Activated CD4-positive, alpha-beta T cell treated with anti-CD3 and anti-CD28 coated beads for 1 hour (primary cell): ENCODE data around the gene LURAP1L.

ENCODE experiments used
- DNase-seq: peaks from one replicate; pipeline ENCODE4 v3.0.0-alpha.2; 2020

LURAP1L gene

DNA sequence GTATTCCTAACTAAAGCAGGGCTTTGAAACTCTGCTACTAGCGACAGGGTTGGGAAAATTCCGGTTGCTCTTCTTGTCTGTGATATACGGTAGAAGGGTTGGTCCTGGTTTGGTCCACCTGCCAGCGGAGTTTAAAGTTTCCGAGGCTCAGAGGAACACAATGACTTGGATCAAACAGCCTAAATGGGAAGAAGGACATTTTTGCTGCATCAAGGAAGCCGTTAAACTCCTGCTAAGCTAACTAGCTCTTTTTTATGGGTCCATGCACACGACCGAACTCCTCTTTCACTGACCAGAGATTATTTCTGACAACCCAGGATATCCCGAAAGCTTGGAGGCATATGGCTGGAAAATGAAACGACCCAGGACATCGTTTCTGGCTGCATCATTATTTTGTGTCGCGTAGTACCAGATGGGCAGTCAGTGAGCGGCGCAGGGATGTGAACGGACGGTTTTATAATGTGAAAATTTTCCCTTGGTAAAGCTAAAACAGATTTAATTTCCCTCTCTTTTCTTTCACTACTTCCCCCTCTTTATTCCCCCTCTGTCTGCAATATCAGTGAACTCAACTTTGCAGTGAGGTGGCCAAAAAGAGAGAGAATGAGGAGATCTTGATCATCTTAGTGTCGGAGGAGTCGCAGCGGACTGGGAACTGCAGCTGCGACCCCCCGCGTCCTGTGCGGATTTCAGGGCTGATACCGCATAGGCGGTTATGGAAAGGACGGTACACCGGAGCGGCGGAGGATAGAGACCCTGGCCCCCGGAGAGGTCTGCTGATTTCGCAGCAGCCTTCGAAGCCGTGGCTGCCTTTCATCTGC, at the start of gene LURAP1L:
Gene LURAP1L, plus strand, starts transcription at position 160 of the 818 bp plus-strand sequence. CDS start 696 bp downstream, outside the sequence.
- no peak for DNase-seq

- DNase-seq: no peak
These were observed 48.0 kb upstream of the LURAP1L start for GRCh38 chr9:12726795-12727194.

DNA sequence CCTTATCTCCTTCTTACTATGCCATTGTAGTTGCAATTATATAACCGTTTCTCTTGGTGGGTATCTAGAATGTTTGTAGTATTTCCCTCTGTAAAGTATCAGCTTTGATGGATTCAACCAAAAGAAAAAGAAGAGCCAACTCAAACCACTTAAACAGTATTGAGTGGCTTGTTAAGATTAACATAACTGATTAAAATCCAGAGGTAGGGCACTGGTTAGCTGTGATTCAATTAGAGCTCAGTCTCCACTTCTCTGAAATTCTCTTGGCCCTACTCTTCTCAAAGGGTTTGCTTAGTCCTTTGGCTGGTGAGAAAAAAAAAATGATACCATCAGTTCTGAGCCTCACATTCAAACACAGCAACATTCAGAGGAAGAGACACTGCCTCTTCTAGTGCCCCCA, 44.6 kb upstream of the LURAP1L start:
- no peak for DNase-seq

- no peak for DNase-seq
These were observed 43.9 kb upstream of the LURAP1L start for GRCh38 chr9:12730927-12731326.

DNA sequence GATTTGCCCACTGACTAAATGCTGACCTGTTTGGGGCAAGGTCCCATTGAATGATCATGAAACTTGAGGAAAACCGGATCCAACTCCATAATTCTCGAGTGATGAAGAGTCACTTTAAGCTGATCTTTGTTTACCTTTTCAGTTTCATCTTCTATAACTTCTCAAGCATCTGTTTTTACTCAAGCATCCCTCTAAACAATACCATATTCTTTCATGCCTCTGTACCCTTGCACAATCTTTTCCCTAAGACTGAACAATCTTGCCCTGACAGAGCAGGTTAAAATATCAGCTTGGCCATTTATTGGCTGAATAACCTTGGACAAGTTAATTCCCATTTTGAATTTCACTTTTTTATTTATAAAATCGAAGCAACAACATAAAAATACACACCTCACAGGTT, 41.8 kb upstream of the LURAP1L start:
- DNase-seq: no peak

DNA sequence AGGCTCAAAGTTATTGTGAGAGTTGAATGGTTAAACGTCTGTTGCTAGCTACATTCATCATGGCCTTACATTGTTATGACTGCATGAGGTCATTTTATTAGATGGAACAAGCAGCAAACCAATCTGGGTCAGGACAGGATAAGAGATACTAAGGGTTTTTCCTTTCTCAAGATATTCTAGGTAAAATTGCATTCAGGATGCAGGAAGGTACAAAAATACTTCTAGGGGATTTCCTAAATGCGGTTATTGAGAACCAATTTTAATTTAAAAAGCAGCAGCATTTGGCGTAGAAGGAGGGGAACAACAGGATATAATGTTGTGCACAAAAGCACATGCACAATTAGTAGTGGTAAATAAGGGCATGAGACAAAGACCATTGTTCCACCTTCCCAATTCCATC, 39.2 kb upstream of the LURAP1L start:
- DNase-seq: no peak

GRCh38 chr9:12737871-12738270, 36.9 kb upstream of the LURAP1L start:
- DNase-seq: no peak

- no peak for DNase-seq
These were observed 35.7 kb upstream of the LURAP1L start for GRCh38 chr9:12739014-12739652.

DNA sequence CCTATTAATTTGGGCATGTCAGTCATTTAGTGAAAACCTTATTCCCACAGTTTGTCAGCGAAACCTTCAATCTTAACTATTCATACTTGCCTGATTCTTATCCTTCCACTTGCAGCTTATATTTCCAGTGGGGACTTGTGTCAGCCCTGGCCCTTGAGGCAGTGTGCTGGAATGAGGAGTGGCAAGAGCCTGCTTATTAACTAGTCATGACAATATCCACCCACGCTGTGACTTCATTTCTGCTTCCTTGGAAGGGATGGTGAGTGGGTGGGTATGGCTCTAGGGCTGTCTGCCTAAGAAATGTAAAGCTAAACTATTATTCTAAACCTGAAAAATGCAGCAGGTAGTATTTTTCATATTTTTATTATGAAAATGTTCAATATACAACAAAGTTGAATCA, 34.0 kb upstream of the LURAP1L start:
- DNase-seq: no peak

DNA sequence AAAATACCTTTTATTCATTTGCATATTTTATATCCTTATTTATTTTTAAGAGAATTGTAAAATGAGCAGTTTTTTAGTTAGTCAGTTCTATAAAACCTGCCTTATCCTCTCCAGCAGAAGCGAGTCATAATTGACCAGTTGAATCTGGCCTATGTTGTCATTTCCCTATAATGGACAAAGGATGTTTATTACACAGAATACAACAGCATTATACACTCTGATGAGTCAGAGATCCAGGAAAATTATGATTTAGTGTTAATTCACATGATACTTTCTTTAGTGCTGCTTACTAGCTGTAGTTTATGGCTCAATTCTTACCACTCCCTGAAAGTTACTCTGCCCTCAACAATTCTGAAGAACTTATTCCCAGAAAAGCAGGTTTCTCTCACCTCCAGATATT, 26.8 kb upstream of the LURAP1L start:
- no peak for DNase-seq

DNA sequence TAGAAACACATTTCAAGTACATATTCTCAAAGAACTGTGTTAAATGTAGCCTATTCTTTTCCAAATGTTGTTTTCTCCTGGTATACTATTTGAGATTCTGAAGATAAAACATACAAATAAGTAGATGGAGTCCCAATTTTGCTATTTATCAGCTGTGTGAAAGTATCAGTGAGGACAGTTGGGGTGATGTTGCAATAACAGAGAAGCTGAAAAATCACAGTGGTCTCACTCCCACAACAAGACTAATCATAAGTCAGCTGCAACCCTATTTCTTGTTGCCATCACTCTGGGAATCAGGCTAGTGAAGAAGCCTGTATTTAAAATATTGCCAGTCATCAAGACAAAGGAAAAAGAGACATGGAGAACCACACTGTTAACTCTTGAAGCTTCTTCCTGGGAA, 25.9 kb upstream of the LURAP1L start:
- no peak for DNase-seq

GRCh38 chr9:12753931-12754330, 20.9 kb upstream of the LURAP1L start:
- DNase-seq: no peak

DNA sequence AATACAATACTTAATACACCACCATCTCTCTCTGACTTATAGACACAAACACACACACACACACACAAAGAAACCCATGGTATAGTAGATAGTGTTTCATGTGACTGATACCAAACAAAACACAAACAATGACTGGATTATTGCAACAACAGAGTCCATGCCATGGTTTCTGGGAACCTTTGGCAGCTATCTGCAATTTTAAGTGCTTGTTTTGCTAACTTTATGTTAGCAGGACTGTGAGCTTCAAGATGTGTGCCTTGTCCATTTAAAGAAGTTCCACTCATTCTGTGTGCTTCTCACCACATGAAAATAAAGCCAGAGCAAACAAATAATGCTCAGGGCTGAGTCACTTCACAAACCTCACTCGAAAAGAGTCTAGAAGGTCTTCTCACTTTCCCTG, 15.1 kb upstream of the LURAP1L start:
- DNase-seq: no peak

DNA sequence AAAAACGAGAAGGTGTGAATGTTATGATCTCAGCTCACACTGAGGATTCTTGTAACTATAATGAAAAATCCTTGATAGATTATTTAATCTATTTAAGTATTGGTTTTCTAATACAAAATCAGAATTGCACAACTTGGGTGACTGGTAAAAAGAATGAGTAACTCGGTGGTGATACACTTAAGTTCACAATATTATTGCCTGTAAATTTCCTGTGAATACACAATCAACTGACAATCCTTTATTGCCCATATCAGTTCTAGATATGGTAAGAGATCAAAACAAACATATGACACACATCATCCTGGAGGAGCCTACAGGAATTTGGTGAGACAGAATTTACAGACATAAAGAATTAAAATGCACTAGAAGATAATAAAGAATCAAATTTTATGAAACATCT, 14.1 kb upstream of the LURAP1L start:
- no peak for DNase-seq

DNA sequence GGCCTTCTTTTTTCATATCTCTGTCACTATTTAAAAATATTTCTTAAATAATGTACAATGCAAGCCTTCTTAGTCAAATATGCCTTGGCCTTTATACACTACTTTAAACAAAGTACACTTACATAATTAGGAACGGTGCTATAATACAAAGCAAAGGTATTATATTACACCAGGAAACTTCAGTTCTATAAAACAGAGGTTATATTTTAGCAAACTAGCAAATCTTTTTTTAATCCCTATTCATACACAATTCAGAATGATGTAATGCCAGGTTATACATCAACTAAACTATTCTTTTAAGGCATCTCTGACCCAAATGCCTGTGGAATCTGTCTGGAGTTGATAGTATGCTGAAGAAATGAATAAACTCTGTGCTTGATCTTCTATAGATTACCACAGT, 10.7 kb upstream of the LURAP1L start:
- no peak for DNase-seq

- no peak for DNase-seq
These were observed 9.6 kb upstream of the LURAP1L start for GRCh38 chr9:12765088-12765798.

DNA sequence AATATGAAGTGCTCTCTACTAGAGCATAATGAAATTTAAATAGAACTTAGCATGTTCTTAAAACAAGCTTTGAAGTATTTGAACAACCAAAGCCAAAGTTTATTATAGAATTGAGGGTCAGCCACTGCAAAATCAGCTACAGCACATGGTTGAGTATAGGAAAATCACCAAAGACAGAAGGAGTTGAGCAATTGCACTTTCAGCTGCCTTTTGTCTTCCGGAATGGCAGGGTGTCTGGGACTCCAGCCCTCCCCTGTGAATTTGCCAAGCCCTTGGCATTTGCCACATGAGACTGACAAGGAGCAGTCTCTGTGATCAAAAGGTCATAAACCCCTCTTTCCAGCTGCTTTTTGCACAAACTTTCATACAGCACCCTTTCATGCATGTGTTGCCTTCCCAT, 8.5 kb upstream of the LURAP1L start:
- no peak for DNase-seq

GRCh38 chr9:12770261-12770660, 4.6 kb upstream of the LURAP1L start:
- no peak for DNase-seq

GRCh38 chr9:12771891-12772290, 2.9 kb upstream of the LURAP1L start:
- DNase-seq: no peak

DNA sequence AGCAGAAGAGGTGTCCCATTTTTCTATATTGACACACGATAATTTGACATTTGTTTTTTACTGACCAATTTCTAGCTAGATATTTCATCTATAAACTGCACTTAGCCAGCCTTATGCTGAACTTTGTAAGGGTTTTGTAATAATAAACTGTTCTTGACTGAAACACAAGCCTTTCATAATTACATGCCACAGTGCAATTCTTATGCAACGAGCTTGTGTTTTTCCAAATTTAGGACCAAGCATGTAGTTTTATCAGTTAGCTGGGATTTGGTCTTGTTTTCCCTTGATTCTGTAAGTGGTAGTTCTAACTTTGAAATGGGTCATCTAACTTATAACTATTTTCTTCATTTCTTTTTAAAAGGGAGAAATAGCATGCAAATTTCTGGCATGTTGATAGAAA, 1.3 kb upstream of the LURAP1L start:
- no peak for DNase-seq

- DNase-seq: no peak
These were observed 1.1 kb downstream of the LURAP1L start for GRCh38 chr9:12775679-12776512.

GRCh38 chr9:12776513-12777055, 1.8 kb downstream of the LURAP1L start:
- DNase-seq: no peak
